T-cell (primary cell): ENCODE results near the gene GYS1. TPM values are rescaled to one million over a fixed set of nuclear protein-coding genes. Genes with fewer than 3 reads are reported as not detected.
"Not testable (repeated sequence)": the region's sequence is repeated elsewhere in the genome, so short reads cannot be mapped to it uniquely, and the experiment has no call there.

ENCODE experiments used
- ATAC-seq, 4 experiments: fragments of 200-7000 bp in 3 of 4; fragments of 150-1000 bp in 1 of 4; cut with Tn5 transposase; replicated peaks in 1 of 4; 1 replicate in 3 of 4; 2 replicates in 1 of 4; pipeline ENCODE4 v1.10.0; 2021; ENCODE audit warnings: moderate library complexity in 3 of 4, mild to moderate bottlenecking in 2 of 4, moderate number of reproducible peaks in 1 of 4
- CTCF ChIA-PET, 2 donors: fragments of 300-600 bp; sonication (Branson Sonifier 250); formaldehyde crosslinking; loops; one replicate each; lab custom pipeline; 2022; ENCODE audit warnings: antibody characterized with exemption in 2 of 2; lab: Charles Lee
- POLR2A ChIA-PET, 2 donors: fragments of 300-600 bp; sonication (Branson Sonifier 250); formaldehyde crosslinking; loops; one replicate each; lab custom pipeline; 2022; ENCODE audit warnings: antibody characterized with exemption in 2 of 2; lab: Charles Lee
- DNase-seq, 35 experiments: peaks; one replicate each; pipeline versions ENCODE4 v3.0.0 to v3.0.0-alpha.2; 2013 to 2023
- H3K27ac ChIP-seq: one replicate; pipeline ENCODE4 v1.5.1; 2013; ENCODE audit warnings: low read length
- H3K27me3 ChIP-seq, 2 experiments: replicated peaks in 1 of 2; 1 replicate in 1 of 2; 2 replicates in 1 of 2; pipeline versions ENCODE4 v1.6.1 to v1.7.0; 2013; ENCODE audit warnings: low read length in 1 of 2, mixed read lengths in 1 of 2; ENCODE audit not compliant: control insufficient read depth in 2 of 2, insufficient read depth in 2 of 2; ENCODE audit errors: extremely low read depth in 1 of 2
- H3K36me3 ChIP-seq, 2 donors: 1 replicate in 1 of 2; 2 replicates in 1 of 2; pipeline versions ENCODE4 v1.6.1 to v1.7.0; 2013; ENCODE audit warnings: low read length in 1 of 2; ENCODE audit not compliant: control insufficient read depth in 2 of 2, insufficient read depth in 1 of 2; ENCODE audit errors: extremely low read depth in 1 of 2
- H3K4me1 ChIP-seq, 2 experiments: 1 replicate in 1 of 2; 2 replicates in 1 of 2; pipeline versions ENCODE4 v1.6.1 to v1.7.0; 2013; ENCODE audit warnings: low read length in 2 of 2, mixed read lengths in 1 of 2; ENCODE audit not compliant: insufficient read depth in 2 of 2, control insufficient read depth in 1 of 2; ENCODE audit errors: extremely low read depth in 1 of 2
- H3K4me3 ChIP-seq, 2 donors: 1 replicate in 1 of 2; 2 replicates in 1 of 2; pipeline versions ENCODE4 v1.5.1 to v1.7.0; 2013; ENCODE audit warnings: mild to moderate bottlenecking in 2 of 2, low read length in 1 of 2, moderate library complexity in 1 of 2; ENCODE audit not compliant: control insufficient read depth in 1 of 2; ENCODE audit errors: extremely low read depth in 1 of 2
- H3K9me3 ChIP-seq: 2 replicates; pipeline ENCODE4 v1.7.0; 2013
- H3K27ac Mint-ChIP-seq, 2 donors: one replicate each; pipeline ENCODE4 v1.8.0; 2020 to 2021; ENCODE audit warnings: mild to moderate bottlenecking in 2 of 2, mixed read lengths in 2 of 2
- H3K27me3 Mint-ChIP-seq, 2 donors: one replicate each; pipeline ENCODE4 v1.8.0; 2021 to 2022; ENCODE audit warnings: mixed read lengths in 2 of 2
- H3K36me3 Mint-ChIP-seq: one replicate; pipeline ENCODE4 v1.8.0; 2021; ENCODE audit warnings: mixed read lengths
- H3K4me1 Mint-ChIP-seq, 3 donors: one replicate each; pipeline ENCODE4 v1.8.0; 2020 to 2022; ENCODE audit warnings: mixed read lengths in 3 of 3, mild to moderate bottlenecking in 1 of 3
- H3K4me3 Mint-ChIP-seq, 3 donors: one replicate each; pipeline ENCODE4 v1.8.0; 2020 to 2022; ENCODE audit warnings: mild to moderate bottlenecking in 3 of 3, mixed read lengths in 3 of 3, moderate library complexity in 3 of 3
- H3K9me3 Mint-ChIP-seq, 3 donors: one replicate each; pipeline ENCODE4 v1.8.0; 2020 to 2022; ENCODE audit warnings: mixed read lengths in 3 of 3
- WGBS: methylation state at CpG from one replicate; pipeline ENCODE4 v1.1.5; 2013; ENCODE audit warnings: missing lambda C conversion rate; ENCODE audit not compliant: insufficient coverage; 5-methylcytosine and 5-hydroxymethylcytosine counted together
- total RNA-seq, 35 experiments: library from RNA in 6 of 35; stranded (reverse) in 6 of 35; fragments of 120-200 nt in 1 of 35; gene quantifications; one replicate each; pipeline versions ENCODE4 v1.2.1 to v1.2.4 and lab custom pipeline; 2013 to 2026

The GYS1 gene
- total RNA-seq, 5 donors from 2014 or later (not counting 1 experiment from before 2014, with no cell fraction given), result 28.1 to 58.9 (median 52.4) TPM

DNA sequence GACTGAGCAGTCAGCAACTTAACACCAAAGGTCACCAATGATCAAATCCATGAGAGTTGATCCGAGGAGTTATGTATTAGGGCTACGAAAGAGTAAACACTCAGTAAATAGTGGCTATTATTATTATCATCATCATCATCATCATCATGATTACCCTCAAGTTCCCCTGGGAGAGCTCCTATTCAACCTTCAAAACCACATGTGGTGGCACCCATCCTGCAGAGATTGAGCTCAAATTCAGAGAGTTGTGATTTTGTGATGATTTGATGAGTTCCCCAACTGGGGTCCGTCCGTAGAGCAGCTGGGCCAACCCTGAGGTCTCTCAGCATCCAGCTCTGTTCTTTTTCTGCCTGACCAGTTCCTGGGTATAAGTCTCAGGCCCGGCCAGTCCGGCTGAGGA, 32.0 kb upstream of the GYS1 start:
- H3K4me3 Mint-ChIP-seq, H3K4me3 ChIP-seq, H3K27ac ChIP-seq, H3K9me3 ChIP-seq, POLR2A ChIA-PET, H3K27ac Mint-ChIP-seq, CTCF ChIA-PET, ATAC-seq, H3K36me3 Mint-ChIP-seq, H3K36me3 ChIP-seq, H3K27me3 Mint-ChIP-seq, H3K9me3 Mint-ChIP-seq, H3K4me1 ChIP-seq, DNase-seq, H3K27me3 ChIP-seq: not testable (repeated sequence)
- WGBS, result no CpG with 5 or more reads among the region's 6 CpGs
- peaks cover 8 to 13% (median 12%) of the 10 kb centered on the region in 3 donors for H3K4me1 Mint-ChIP-seq

DNA sequence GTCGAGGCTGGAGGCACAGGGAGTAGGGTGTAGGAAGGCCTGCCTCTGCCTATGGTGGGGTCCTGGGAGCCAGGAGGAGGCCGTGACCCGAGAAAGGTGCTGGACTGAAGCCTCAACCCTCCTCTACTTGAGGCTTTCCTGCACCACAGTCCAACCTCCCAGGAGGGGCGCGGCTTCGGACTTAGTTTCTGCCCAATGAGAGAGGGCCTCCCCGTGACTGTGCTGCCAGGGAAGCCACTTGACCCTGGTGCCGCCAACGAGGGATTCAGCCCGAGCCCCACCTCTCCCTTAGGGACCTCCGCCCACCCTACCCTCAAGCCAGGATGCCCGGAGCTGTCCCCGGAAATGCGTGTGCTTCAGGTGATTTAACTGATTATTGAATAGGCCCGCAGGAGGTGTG, 31.1 kb upstream of the GYS1 start, which contains the start of gene CGB3:
Gene CGB3 (minus strand): TSS at position 101 of the 400 bp plus-strand sequence. CDS start 362 bp downstream, outside the sequence.
- H3K9me3 Mint-ChIP-seq, H3K27ac Mint-ChIP-seq, POLR2A ChIA-PET, CTCF ChIA-PET, H3K4me3 ChIP-seq, DNase-seq, ATAC-seq, H3K36me3 ChIP-seq, H3K4me3 Mint-ChIP-seq, H3K27ac ChIP-seq, H3K27me3 Mint-ChIP-seq, H3K36me3 Mint-ChIP-seq, H3K9me3 ChIP-seq: not testable (repeated sequence)
- H3K4me1 ChIP-seq, result peaks cover under 1 to 12% of the 10 kb centered on the region in 2 experiments
- peaks cover 0 to 11% of the 10 kb centered on the region in 2 experiments for H3K27me3 ChIP-seq
- H3K4me1 Mint-ChIP-seq, result peaks cover 12 to 19% (median 19%) of the 10 kb centered on the region in 3 donors
- WGBS, result no CpG with 5 or more reads among the region's 15 CpGs

- Mint-ChIP-seq H3K27ac (no peak overlapping the region), H3K27me3 (peaks cover 0 to 8% of the 10 kb centered on the region in 2 donors), H3K9me3 (no peaks in the 10 kb centered on the region), H3K36me3 (no peaks in the 10 kb centered on the region), H3K4me3 (no peak overlapping the region), H3K4me1 (peaks cover 19 to 32% (median 25%) of the 10 kb centered on the region in 3 donors)
- Histone ChIP-seq H3K4me1 (peaks cover 7 to 31% of the 10 kb centered on the region in 2 experiments), H3K27me3 (peaks cover 0 to 15% of the 10 kb centered on the region in 2 experiments), H3K4me3 (no peak overlapping the region), H3K27ac (no peak overlapping the region), H3K9me3 (no peaks in the 10 kb centered on the region), H3K36me3 (no peaks in the 10 kb centered on the region)
- DNase-seq (no peak), ATAC-seq (no peak)
- POLR2A ChIA-PET, result interaction anchor here in 1 of 2 donors (0.6 kb wide), 1 partner anchor 467 kb away, joined by 3 read pairs; no protein-coding TSS in a partner anchor
- CTCF ChIA-PET, result no interaction called here
- WGBS, result 82% methylated on average over 5 of the region's 9 CpGs
Observed at GRCh38 chr19:49022116-49022515, 29.0 kb upstream of the GYS1 start.

DNA sequence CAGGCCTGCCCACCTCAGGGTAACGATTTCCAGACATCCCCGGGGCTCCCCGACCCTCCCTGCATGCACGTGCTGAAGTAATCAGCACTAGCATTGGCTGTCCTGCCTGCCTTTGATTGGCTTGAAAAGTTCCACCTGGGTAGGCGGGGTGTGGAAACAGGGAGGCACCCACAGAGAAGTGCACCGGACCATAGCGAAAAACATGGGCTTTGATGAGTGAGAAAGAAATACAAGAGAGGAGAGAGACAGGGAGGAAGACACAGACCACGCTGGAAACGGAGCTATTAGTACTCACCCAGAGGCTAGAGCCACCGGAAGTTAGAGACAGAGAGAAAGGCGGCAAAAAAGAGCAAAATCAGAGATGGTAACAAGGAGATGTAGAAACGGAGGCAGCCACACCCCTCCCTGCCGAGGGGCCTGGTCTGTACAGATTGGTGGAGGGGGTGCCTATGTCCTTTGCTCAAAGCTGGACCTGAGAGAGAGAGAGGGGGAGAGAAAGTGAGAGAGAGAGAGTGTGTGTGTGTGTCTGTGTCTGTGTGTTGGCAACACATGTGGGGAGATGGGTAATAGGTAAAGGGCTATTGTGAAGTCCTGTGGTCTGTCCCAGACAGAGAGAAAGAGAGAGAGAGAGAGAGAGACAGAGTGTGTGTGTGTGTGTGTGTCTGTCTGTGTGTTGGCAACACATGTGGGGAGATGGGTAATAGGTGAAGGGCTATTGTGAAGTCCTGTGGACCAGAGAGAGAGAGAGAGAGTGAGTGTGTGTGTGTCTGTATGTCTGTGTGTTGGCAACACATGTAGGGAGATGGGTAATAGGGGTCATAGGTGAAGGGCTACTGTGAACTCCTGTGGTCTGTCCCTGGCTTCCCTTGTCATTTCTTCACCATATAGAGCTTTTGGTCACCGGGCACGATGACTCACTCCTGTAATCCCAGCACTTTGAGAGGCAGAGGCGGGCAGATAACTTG, 28.1 kb upstream of the GYS1 start:
- Mint-ChIP-seq H3K4me1 (peaks cover 19 to 32% (median 25%) of the 10 kb centered on the region in 3 donors), H3K36me3 (no peaks in the 10 kb centered on the region), H3K9me3 (no peaks in the 10 kb centered on the region), H3K4me3 (no peak overlapping the region), H3K27me3 (peaks cover 0 to 8% of the 10 kb centered on the region in 2 donors), H3K27ac (no peak overlapping the region)
- H3K4me3 ChIP-seq, result no peak overlapping the region
- no peaks in the 10 kb centered on the region for H3K36me3 ChIP-seq
- no peaks in the 10 kb centered on the region for H3K9me3 ChIP-seq
- H3K4me1 ChIP-seq, result peaks cover 7 to 33% of the 10 kb centered on the region in 2 experiments
- peaks cover 0 to 15% of the 10 kb centered on the region in 2 experiments for H3K27me3 ChIP-seq
- no peak for DNase-seq
- 42% methylated on average over 9 of the region's 16 CpGs for WGBS
- no peak overlapping the region for H3K27ac ChIP-seq
- POLR2A ChIA-PET, result no interaction called here
- ATAC-seq, result no peak
- CTCF ChIA-PET, result no interaction called here

DNA sequence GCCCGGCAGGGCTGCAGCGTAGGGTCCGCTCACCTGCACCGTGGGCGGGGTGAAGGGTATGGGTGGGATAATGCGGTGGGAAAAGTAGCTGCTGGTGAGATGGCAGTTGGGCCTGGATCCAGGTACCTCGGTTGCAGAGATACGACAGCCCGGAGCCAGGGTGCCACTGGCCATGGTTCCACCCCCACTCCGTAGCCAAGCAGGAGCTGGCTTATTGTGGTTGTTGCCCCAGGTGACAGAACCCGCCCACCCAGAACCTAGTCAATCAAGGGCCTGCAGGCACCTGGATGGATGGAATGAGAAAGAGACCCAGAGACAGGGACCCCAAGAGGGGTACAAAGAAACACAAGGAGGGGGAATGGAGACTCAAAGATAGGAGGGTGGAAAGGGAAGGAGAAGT, 27.2 kb upstream of the GYS1 start:
- H3K27ac Mint-ChIP-seq, result no peak overlapping the region
- ATAC-seq (no peak), DNase-seq (no peak)
- 100% methylated on average over 6 of the region's 11 CpGs for WGBS
- Histone ChIP-seq H3K9me3 (no peaks in the 10 kb centered on the region), H3K4me1 (peaks cover 7 to 33% of the 10 kb centered on the region in 2 experiments), H3K27me3 (peaks cover 0 to 15% of the 10 kb centered on the region in 2 experiments), H3K36me3 (peaks cover 0 to 3% of the 10 kb centered on the region in 2 donors), H3K4me3 (no peak overlapping the region), H3K27ac (no peak overlapping the region)
- peaks cover 19 to 32% (median 25%) of the 10 kb centered on the region in 3 donors for H3K4me1 Mint-ChIP-seq
- POLR2A ChIA-PET, result no interaction called here
- no peaks in the 10 kb centered on the region for H3K36me3 Mint-ChIP-seq
- CTCF ChIA-PET, result interaction anchor here in 1 of 2 donors (1.4 kb wide), 1 partner anchor 22 kb away, joined by 3 read pairs; no protein-coding TSS in a partner anchor
- H3K4me3 Mint-ChIP-seq, result peak overlapping the region; percentile 83 to 95 (median 86)
- H3K9me3 Mint-ChIP-seq, result no peaks in the 10 kb centered on the region
- peaks cover 0 to 8% of the 10 kb centered on the region in 2 donors for H3K27me3 Mint-ChIP-seq

- Histone ChIP-seq H3K27me3 (peaks cover 0 to 15% of the 10 kb centered on the region in 2 experiments), H3K27ac (no peak overlapping the region), H3K36me3 (peaks cover 0 to 5% of the 10 kb centered on the region in 2 donors), H3K4me3 (peak overlapping the region; percentile 64 to 68), H3K9me3 (no peaks in the 10 kb centered on the region), H3K4me1 (peaks cover 7 to 33% of the 10 kb centered on the region in 2 experiments)
- DNase-seq (peak in 33 of 35 experiments; percentile 19 to 72 (median 45)), ATAC-seq (peak; percentile 41 to 49 (median 46))
- peaks cover 0 to 6% of the 10 kb centered on the region in 2 donors for H3K27me3 Mint-ChIP-seq
- no peaks in the 10 kb centered on the region for H3K36me3 Mint-ChIP-seq
- H3K4me3 Mint-ChIP-seq, result peak overlapping the region; percentile 83 to 95 (median 86)
- H3K27ac Mint-ChIP-seq, result peak overlapping the region in 1 of 2 donors; percentile 25
- CTCF ChIA-PET, result interaction anchor here in 1 of 2 donors (0.6 to 2.9 kb wide), 3 partner anchors 21 to 308 kb away, joined by 3 to 15 read pairs (median 8); partner anchors contain the start of genes GYS1 and RUVBL2
- 13% methylated on average over 38 of the region's 41 CpGs for WGBS
- no peaks in the 10 kb centered on the region for H3K9me3 Mint-ChIP-seq
- H3K4me1 Mint-ChIP-seq, result peaks cover 19 to 32% (median 25%) of the 10 kb centered on the region in 3 donors
- POLR2A ChIA-PET, result interaction anchor here in 1 of 2 donors (0.7 kb wide), 1 partner anchor 101 kb away, joined by 3 read pairs; no protein-coding TSS in a partner anchor
Observed at GRCh38 chr19:49019242-49019932, 26.3 kb upstream of the GYS1 start.
